ENCODE measurements around the gene TSBP1. TPM values are rescaled to one million over a fixed set of nuclear protein-coding genes. Genes with fewer than 3 reads are reported as not detected.
"Not testable (repeated sequence)": the region's sequence is repeated elsewhere in the genome, so short reads cannot be mapped to it uniquely, and the experiment has no call there.

The TSBP1 gene
- total RNA-seq, 4 donors from 2014 or later = not detected

DNA sequence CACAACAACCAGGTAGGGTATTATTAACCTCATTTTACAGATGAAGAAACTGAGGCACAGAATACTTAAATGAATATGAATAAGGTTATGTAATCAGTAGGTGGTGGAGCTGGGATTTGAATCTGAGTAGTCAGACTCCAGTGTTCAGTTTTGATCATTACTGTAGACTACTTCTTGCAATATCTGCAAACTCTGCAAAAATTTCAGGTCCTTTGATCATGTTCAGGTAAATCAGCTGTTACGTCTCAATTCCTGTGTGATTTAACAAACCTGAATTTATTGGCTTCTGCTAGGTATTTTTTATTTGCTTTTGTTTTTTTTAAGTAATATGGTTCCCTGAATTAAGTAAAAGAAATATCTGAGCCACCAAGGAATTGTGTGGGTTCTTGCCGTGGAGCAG is 77.1 kb downstream of the TSBP1 start:
- no peaks in the 10 kb centered on the region for H3K36me3 ChIP-seq
- no peak for DNase-seq (ENCODE audit: low spot score in 2 of 2)
- H3K4me3 ChIP-seq = no peak overlapping the region
- no peaks in the 10 kb centered on the region for H3K4me1 ChIP-seq
- WGBS = 93% methylated on average over 2 of the region's 2 CpGs
- TF ChIP-seq POLR2A (IDR thresholded peaks at IDR 0.05) (no peak), EP300 (IDR thresholded peaks at IDR 0.05) (no peak), POLR2AphosphoS5 (IDR thresholded peaks at IDR 0.05) (no peak)
- TF ChIP-seq, protein P1, sequence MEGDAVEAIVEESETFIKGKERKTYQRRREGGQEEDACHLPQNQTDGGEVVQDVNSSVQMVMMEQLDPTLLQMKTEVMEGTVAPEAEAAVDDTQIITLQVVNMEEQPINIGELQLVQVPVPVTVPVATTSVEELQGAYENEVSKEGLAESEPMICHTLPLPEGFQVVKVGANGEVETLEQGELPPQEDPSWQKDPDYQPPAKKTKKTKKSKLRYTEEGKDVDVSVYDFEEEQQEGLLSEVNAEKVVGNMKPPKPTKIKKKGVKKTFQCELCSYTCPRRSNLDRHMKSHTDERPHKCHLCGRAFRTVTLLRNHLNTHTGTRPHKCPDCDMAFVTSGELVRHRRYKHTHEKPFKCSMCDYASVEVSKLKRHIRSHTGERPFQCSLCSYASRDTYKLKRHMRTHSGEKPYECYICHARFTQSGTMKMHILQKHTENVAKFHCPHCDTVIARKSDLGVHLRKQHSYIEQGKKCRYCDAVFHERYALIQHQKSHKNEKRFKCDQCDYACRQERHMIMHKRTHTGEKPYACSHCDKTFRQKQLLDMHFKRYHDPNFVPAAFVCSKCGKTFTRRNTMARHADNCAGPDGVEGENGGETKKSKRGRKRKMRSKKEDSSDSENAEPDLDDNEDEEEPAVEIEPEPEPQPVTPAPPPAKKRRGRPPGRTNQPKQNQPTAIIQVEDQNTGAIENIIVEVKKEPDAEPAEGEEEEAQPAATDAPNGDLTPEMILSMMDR (IDR thresholded peaks at IDR 0.05) = no peak
- H3K9me3 ChIP-seq = no peaks in the 10 kb centered on the region
- H3K27ac ChIP-seq = no peak overlapping the region
- no peaks in the 10 kb centered on the region for H3K27me3 ChIP-seq

- Histone ChIP-seq H3K27me3 (no peaks in the 10 kb centered on the region), H3K27ac (no peak overlapping the region), H3K36me3 (no peaks in the 10 kb centered on the region), H3K4me3 (no peak overlapping the region), H3K9me3 (no peaks in the 10 kb centered on the region), H3K4me1 (no peaks in the 10 kb centered on the region)
- DNase-seq (ENCODE audit: low spot score in 2 of 2) = no peak
- WGBS = 97% methylated on average over 4 of the region's 4 CpGs
- TF ChIP-seq EP300 (IDR thresholded peaks at IDR 0.05) (no peak), POLR2AphosphoS5 (IDR thresholded peaks at IDR 0.05) (no peak), POLR2A (IDR thresholded peaks at IDR 0.05) (no peak)
- TF ChIP-seq, protein P1 (IDR thresholded peaks at IDR 0.05) = no peak
Measured at GRCh38 chr6:32293695-32294094, 78.0 kb downstream of the TSBP1 start.

GRCh38 chr6:32291543-32291942 is 80.2 kb downstream of the TSBP1 start:
- TF ChIP-seq, protein P1 (IDR thresholded peaks at IDR 0.05) = no peak
- TF ChIP-seq POLR2A (IDR thresholded peaks at IDR 0.05) (no peak), EP300 (IDR thresholded peaks at IDR 0.05) (no peak), POLR2AphosphoS5 (IDR thresholded peaks at IDR 0.05) (no peak)
- H3K27ac ChIP-seq = no peak overlapping the region
- H3K36me3 ChIP-seq = no peaks in the 10 kb centered on the region
- no peak for DNase-seq (ENCODE audit: low spot score in 2 of 2)
- 70% methylated on average over 1 of the region's 1 CpG for WGBS
- no peaks in the 10 kb centered on the region for H3K27me3 ChIP-seq
- no peak overlapping the region for H3K4me3 ChIP-seq
- H3K4me1 ChIP-seq = no peaks in the 10 kb centered on the region
- no peaks in the 10 kb centered on the region for H3K9me3 ChIP-seq

DNA sequence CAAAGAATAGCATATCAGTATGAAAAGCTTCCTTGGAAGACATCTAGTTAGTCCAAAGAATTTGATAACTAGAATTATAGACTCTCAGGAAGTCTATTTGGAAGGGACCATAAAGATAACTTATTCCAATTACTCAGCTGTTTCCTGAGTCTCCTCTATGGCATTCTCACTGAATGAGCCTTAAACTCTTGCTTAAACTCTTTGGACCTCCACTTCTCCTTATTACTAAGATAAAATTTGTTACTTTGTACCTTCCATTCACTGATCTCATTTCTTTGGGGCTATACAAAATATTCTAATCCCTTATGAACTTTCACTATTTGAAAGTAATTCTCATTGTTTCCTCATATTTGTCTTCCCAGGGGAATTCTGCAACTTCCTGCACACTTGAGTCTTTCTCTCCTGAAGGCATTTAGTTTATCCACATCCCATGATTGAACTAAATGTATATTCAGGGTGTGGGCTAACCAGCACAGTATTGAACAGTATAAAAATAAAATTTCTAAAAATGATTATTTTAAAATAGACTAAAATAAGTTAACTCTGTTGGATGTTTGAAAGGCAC is 80.7 kb downstream of the TSBP1 start:
- no peak for TF ChIP-seq EP300 (IDR thresholded peaks at IDR 0.05)
- no peak for TF ChIP-seq POLR2AphosphoS5 (IDR thresholded peaks at IDR 0.05)
- TF ChIP-seq, protein P1 (IDR thresholded peaks at IDR 0.05) = no peak
- Histone ChIP-seq H3K4me1 (no peaks in the 10 kb centered on the region), H3K27me3 (no peaks in the 10 kb centered on the region), H3K4me3 (no peak overlapping the region), H3K36me3 (no peaks in the 10 kb centered on the region), H3K9me3 (no peaks in the 10 kb centered on the region), H3K27ac (no peak overlapping the region)
- no peak for DNase-seq (ENCODE audit: low spot score in 2 of 2)

GRCh38 chr6:32288426-32288825 is 83.3 kb downstream of the TSBP1 start:
- Histone ChIP-seq H3K4me1 (no peaks in the 10 kb centered on the region), H3K9me3 (no peaks in the 10 kb centered on the region), H3K27ac (no peak overlapping the region), H3K4me3 (no peak overlapping the region), H3K36me3 (no peaks in the 10 kb centered on the region), H3K27me3 (no peaks in the 10 kb centered on the region)
- no peak for TF ChIP-seq POLR2AphosphoS5 (IDR thresholded peaks at IDR 0.05)
- TF ChIP-seq EP300 (IDR thresholded peaks at IDR 0.05) = no peak
- TF ChIP-seq, protein P1 (IDR thresholded peaks at IDR 0.05) = no peak
- no peak for TF ChIP-seq POLR2A (IDR thresholded peaks at IDR 0.05)
- WGBS = 37% methylated on average over 2 of the region's 2 CpGs
- no peak for DNase-seq (ENCODE audit: low spot score in 2 of 2)

- H3K4me3 ChIP-seq; H3K9me3 ChIP-seq; H3K36me3 ChIP-seq; H3K4me1 ChIP-seq; H3K27ac ChIP-seq; DNase-seq (ENCODE audit: low spot score in 2 of 2); H3K27me3 ChIP-seq: not testable (repeated sequence)
- WGBS = 89% methylated on average over 2 of the region's 2 CpGs
Measured at GRCh38 chr6:32273801-32274577, 97.7 kb downstream of the TSBP1 start.

All from suprapubic skin (tissue), 4 donors.